ENCODE measurements around the gene TP73. TPM values are rescaled to one million over a fixed set of nuclear protein-coding genes. Genes with fewer than 3 reads are reported as not detected.
A peak's percentile ranks its signal among the peaks of the same experiment; 100 is the strongest.
"Not testable (repeated sequence)": the region's sequence is repeated elsewhere in the genome, so short reads cannot be mapped to it uniquely, and the experiment has no call there.

Gene TP73
- total RNA-seq, 2 experiments from 2014 or later = 2.0 to 2.6 TPM

DNA sequence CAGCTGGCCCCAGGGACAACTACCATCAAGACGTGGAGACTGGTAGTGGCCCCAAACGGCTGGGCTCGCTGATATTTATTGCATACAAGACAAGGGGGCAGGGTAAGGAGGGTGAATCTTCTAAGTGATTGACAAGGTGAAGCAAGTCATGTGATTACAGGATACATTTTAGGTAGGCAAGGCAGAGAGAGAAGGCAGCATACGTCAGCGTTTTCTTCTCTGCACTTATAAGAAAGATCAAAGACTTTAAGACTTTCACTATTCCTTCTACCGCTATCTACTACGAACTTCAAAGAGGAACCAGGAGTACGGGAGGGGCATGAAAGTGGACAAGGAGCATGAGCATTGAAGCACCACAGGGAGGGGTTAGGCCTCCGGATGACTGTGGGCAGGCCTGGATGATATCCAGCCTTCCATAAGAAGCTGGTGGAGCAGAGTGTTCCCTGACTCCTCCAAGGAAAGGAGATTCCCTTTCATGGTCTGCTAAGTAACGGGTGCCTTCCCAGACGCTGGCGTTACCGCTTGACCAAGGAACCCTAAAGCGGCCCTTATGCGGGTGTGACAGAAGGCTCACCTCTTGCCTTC, 96.1 kb downstream of the TP73 start:
- CTCF ChIA-PET; POLR2A ChIA-PET; H3K36me3 Mint-ChIP-seq (ENCODE audit: low read depth); H3K9me3 Mint-ChIP-seq; H3K27ac Mint-ChIP-seq; H3K27me3 Mint-ChIP-seq; DNase-seq: not testable (repeated sequence)
- Mint-ChIP-seq H3K4me1 (peaks cover 31% of the 10 kb centered on the region), H3K4me3 (peak overlapping the region; percentile 58)

DNA sequence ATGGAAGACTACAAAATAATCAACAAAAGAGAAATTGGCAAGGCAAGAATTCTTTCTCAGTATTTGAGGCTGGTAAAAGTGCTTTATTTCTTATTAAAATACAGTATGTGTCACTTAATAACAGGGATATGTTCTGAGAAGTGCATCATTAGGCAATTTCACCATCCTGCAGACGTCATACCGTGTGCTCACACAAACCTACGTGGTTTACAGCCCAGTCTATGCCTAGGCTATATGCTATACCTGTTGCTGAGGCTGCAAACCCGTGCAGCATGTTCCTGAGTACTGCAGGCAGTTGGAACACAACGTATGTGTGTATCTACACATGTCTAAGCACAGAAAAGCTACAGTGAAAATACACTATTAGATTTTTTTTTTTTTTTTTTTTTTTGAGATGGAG, 97.2 kb downstream of the TP73 start:
- ChIA-PET POLR2A (no interaction called here), CTCF (interaction anchor here (0.7 kb wide), 1 partner anchor 40 kb away, joined by 3 read pairs; no protein-coding TSS in a partner anchor)
- Mint-ChIP-seq H3K9me3 (no peaks in the 10 kb centered on the region), H3K27ac (no peak overlapping the region), H3K4me3 (no peak overlapping the region), H3K27me3 (no peaks in the 10 kb centered on the region), H3K36me3 (ENCODE audit: low read depth) (peaks cover 4% of the 10 kb centered on the region), H3K4me1 (peaks cover 31% of the 10 kb centered on the region)
- no peak for DNase-seq

DNA sequence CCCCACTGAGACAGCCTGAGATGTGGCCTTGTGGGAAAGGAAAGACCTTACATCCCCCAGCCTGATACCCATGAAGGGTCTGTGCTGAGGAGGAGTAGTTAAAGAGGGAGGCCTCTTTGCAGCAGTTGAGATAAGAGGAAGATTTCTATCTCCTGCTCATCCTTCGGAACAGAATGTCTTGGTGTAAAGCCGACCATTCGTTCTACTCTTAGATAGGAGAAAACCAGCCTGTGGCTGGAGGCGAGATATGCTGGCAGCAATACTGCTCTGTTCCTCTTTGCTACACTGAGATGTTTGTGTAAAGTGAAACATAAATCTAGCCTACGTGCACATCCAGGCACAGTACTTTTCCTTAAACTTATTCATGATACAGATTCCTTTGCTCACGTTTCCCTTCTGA, 98.4 kb downstream of the TP73 start:
- ChIA-PET POLR2A (no interaction called here), CTCF (no interaction called here)
- no peak for DNase-seq
- Mint-ChIP-seq H3K4me1 (peaks cover 21% of the 10 kb centered on the region), H3K27ac (no peak overlapping the region), H3K9me3 (no peaks in the 10 kb centered on the region), H3K4me3 (no peak overlapping the region), H3K27me3 (no peaks in the 10 kb centered on the region), H3K36me3 (ENCODE audit: low read depth) (no peaks in the 10 kb centered on the region)

DNA sequence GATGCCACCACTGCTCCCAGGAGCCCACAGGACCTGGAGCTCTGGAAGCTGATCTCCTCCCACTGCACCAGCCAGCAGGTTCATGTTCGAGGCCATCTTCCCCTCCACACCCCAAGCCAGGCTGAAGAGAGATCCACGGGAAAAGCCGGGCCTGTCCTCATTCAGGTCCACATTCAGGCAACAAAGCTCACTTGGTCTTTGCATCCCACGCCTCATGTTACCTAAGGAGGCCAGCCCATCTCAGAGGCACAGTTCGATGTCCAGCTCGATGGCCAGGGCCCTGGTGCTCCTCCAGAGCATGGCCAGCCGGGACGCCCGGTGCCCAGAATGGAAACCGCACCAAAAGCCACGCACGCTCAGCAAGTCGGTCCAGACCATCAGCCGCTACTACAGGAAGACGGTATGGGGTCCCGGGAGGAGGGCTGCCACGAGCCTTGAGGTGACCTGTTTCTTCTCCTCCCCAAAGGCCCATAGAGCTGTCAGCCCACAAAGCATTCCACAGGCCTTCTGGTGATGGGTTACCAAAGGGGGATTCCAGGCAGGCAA, 100.2 kb downstream of the TP73 start, which contains the start of gene CCDC27:
TSS of gene CCDC27 (plus strand) at position 51 of the 546 bp plus-strand sequence. CDS start at position 83, 32 bp downstream.
- H3K4me3 Mint-ChIP-seq = no peak within 1 kb of the TSS
- ChIA-PET CTCF (no interaction called here), POLR2A (no interaction called here)
- no peak for DNase-seq
- no peaks in the 10 kb centered on the region for H3K36me3 Mint-ChIP-seq (ENCODE audit: low read depth)
- H3K4me1 Mint-ChIP-seq = peaks cover 12% of the 10 kb centered on the region
- H3K27ac Mint-ChIP-seq = no peak within 1 kb of the TSS
- H3K9me3 Mint-ChIP-seq = no peaks in the 10 kb centered on the region
- no peaks in the 10 kb centered on the region for H3K27me3 Mint-ChIP-seq

DNA sequence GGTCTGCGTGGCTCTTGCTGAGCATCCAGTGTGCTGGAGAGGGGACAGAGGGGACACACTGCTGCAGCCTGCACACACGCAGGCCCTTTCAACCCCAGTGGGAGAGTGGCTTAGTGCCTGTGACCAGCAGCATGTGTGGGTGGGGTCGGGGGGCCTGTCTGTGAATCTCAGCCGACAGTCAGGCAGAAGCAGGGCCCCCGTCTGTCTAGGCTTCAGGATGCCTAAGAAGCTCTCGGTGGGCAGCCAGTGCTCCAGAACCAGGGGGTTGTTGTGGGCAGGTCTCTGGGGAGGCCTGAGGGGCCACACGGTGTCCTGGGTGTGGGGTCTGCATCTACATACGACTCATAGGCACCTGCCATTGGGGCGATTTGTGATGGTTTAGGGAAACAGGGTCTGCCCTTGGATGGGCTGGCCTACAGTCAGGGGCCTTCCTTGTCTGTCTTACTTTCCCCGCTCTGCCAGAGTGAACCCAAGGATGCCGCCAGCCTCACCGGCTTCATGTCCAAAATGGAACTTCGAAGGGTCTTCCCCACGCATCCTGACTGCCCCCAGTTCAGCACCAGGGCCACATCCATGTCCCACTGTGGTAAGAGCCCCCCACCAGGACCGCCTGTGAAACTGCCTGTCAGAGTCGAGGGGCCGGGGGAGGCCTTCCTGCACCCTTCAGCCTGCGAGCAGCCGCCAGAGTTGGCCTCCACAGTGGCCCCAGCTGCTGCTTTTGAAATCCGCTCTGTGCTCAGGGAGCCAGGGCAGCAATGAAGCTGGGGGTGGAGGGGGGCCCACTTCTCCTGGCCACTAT, 101.5 kb downstream of the TP73 start:
- no peaks in the 10 kb centered on the region for H3K27me3 Mint-ChIP-seq
- DNase-seq = no peak
- no peak overlapping the region for H3K4me3 Mint-ChIP-seq
- peaks cover 1% of the 10 kb centered on the region for H3K4me1 Mint-ChIP-seq
- H3K36me3 Mint-ChIP-seq (ENCODE audit: low read depth) = no peaks in the 10 kb centered on the region
- H3K27ac Mint-ChIP-seq = no peak overlapping the region
- ChIA-PET CTCF (no interaction called here), POLR2A (no interaction called here)
- no peaks in the 10 kb centered on the region for H3K9me3 Mint-ChIP-seq

DNA sequence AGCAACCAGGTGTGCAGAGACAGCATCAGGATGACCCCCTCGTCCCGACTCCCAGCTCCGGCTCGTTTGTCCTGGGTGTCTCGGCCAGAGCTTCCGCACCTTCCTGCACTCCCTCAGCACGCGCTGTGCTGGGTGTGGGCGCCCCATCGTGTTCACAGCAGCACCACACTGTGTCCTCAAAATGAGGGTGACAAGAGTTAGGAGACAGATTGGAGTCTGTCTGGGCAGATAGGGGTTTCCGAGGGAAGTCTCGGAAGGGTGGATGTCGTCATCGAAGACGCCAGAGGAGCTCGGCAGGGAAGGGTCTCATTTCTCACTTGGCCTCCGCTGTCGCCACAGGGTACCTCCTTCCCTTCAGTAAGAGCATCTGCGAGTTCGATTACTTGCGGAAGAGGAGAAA, 104.1 kb downstream of the TP73 start:
- CTCF ChIA-PET = no interaction called here
- POLR2A ChIA-PET = interaction anchor here (1.3 kb wide), 1 partner anchor 12 kb away, joined by 3 read pairs; no protein-coding TSS in a partner anchor

DNA sequence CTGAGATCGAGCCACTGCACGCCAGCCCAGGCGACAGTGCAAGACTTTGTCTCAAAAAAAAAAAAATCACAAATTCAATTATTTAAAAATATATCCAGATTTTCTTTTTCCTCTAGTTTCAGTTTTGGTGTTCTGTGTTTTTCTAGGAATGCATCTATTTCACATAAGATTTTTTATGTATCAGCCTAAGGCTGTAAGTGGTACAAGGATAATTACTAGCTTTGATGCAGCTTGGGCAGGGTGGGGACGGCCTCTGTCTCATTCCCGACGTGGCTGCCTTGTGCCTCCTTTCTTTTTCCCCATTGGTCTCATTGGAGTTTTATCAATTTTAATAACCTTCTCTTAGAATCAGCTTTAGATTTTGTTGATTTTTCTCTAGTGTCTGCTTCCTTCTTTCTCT, 106.8 kb downstream of the TP73 start:
- ChIA-PET CTCF (interaction anchor here (1.2 kb wide), 1 partner anchor 8 kb away, joined by 3 read pairs; no protein-coding TSS in a partner anchor), POLR2A (no interaction called here)
- H3K27ac Mint-ChIP-seq = no peak overlapping the region
- no peaks in the 10 kb centered on the region for H3K4me1 Mint-ChIP-seq
- H3K4me3 Mint-ChIP-seq = no peak overlapping the region
- peaks cover 3% of the 10 kb centered on the region for H3K27me3 Mint-ChIP-seq
- no peak for DNase-seq
- no peaks in the 10 kb centered on the region for H3K9me3 Mint-ChIP-seq
- no peaks in the 10 kb centered on the region for H3K36me3 Mint-ChIP-seq (ENCODE audit: low read depth)

More for the DNA sequence above, 104.1 kb downstream of the TP73 start:
- no peaks in the 10 kb centered on the region for H3K9me3 Mint-ChIP-seq
- H3K4me1 Mint-ChIP-seq = no peaks in the 10 kb centered on the region
- H3K4me3 Mint-ChIP-seq = no peak overlapping the region
- no peak for DNase-seq
- H3K36me3 Mint-ChIP-seq (ENCODE audit: low read depth) = no peaks in the 10 kb centered on the region
- peaks cover 3% of the 10 kb centered on the region for H3K27me3 Mint-ChIP-seq
- H3K27ac Mint-ChIP-seq = no peak overlapping the region

DNA sequence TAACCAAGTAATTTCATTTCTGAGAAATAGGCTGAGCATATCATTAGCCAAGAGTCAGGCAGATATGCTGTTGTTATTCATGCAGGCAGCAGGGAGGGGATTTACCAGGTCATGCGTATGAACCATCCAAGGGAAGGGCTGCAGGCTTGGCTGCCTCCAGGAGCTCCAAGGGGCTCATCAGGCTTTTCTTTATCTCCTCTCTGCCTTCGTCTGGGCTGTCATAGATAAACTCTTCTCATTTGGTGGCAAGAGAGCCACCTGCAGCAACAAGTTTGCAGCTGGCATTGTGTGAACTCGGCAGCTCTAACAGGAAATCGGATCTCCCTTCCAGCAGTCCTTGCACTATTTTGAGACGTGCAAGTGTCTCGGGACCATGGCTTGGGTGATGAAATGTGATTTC, 107.5 kb downstream of the TP73 start:
- ChIA-PET CTCF (no interaction called here), POLR2A (no interaction called here)
- Mint-ChIP-seq H3K27ac (no peak overlapping the region), H3K9me3 (no peaks in the 10 kb centered on the region), H3K36me3 (ENCODE audit: low read depth) (no peaks in the 10 kb centered on the region), H3K4me3 (no peak overlapping the region), H3K4me1 (no peaks in the 10 kb centered on the region), H3K27me3 (peaks cover 3% of the 10 kb centered on the region)
- DNase-seq = no peak

DNA sequence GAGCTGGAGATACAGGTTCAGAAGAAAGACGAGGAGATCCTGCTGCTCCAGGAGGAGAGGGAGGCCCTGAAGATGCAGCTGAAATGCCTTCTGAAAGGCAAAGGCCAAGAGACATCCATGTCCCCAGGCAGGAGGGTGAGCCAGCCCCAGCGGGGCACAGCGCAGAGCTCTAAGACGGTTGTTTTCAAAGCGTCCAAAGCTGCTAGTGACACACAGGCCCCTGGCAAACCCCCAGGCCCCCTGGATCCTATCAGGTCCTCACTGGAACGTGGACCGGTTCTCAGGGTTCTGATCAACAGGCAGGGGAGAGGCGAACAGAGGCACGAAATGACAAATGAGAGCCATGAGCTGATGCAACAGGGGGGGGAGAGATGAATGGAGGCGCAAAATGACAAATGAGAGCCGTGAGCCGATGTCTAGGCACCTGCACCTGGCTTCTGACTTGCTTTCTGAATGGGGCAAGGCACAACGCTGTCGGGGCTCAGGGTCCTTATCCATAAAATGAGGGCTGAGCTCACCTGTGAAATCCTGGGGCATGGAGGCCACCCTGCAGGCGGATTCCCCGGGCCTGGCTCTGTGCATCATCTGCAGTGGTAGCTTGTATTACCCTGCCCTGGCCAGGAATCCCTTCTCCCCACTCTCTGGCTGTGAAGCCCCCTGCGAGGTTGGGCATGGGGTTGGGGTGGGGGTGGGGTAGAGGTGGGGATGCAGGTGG, 109.1 kb downstream of the TP73 start:
- Mint-ChIP-seq H3K4me3 (no peak overlapping the region), H3K4me1 (no peaks in the 10 kb centered on the region), H3K27me3 (peaks cover 3% of the 10 kb centered on the region), H3K9me3 (no peaks in the 10 kb centered on the region), H3K27ac (no peak overlapping the region), H3K36me3 (ENCODE audit: low read depth) (no peaks in the 10 kb centered on the region)
- ChIA-PET POLR2A (no interaction called here), CTCF (no interaction called here)
- no peak for DNase-seq

DNA sequence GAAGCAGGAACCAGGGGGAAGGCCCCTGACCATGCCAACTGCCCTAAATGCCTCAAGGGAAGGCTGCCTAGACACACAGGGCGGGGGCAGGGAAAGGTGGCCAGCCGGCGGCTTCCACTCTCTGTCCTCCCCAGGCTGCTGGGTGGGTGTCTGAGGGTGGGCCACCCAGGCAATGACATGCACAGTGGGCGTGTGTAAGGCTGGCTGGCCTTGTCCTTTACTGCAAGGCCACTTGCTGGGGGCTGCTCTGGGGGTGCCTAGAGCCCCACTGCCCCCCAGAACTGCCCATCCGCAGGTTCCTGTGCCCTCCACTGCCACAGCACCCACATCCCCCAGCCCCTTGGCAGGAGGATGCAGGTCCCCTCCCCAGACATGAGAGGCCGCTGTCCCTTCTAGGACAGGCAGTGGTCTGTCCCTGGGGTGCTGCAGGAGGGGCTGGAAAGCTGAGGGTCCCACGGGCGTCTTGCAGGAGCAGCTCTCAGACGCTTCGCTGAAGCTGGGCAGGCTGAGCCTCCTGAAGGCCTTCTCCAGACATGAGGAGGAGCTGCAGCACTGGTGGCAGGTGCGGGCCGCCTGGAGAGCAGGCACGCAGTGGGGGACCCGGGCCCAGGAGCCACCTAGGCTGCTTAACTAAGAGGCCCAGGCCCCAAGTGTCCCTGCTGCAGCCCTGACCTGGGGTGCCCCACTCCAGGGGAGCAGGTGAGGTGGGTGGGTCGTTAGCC, 110.0 kb downstream of the TP73 start:
- H3K27me3 Mint-ChIP-seq = peaks cover 3% of the 10 kb centered on the region
- no peak overlapping the region for H3K4me3 Mint-ChIP-seq
- H3K9me3 Mint-ChIP-seq = no peaks in the 10 kb centered on the region
- DNase-seq = no peak
- CTCF ChIA-PET = no interaction called here
- no peaks in the 10 kb centered on the region for H3K4me1 Mint-ChIP-seq
- no peaks in the 10 kb centered on the region for H3K36me3 Mint-ChIP-seq (ENCODE audit: low read depth)
- H3K27ac Mint-ChIP-seq = no peak overlapping the region
- POLR2A ChIA-PET = no interaction called here

DNA sequence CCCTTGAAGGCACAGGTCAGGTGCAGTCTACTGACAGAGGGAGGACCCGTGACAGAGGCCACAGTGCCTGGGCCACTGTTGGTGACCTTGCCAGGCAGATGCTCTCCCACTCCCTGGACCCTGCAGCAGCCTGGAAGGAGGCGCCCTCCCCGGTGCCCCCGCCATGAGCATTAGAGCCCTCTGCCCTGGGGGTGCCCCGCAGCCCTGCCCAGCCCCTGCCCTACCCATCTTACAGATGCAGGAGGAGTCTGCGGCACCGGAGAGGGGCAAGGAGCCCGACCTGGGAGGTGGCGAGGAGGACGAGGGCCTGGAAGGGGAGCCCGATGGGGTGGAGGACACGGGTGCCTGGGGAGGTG, 110.5 kb downstream of the TP73 start:
- Mint-ChIP-seq H3K36me3 (ENCODE audit: low read depth) (no peaks in the 10 kb centered on the region), H3K4me1 (no peaks in the 10 kb centered on the region), H3K27ac (no peak overlapping the region), H3K4me3 (no peak overlapping the region), H3K9me3 (no peaks in the 10 kb centered on the region), H3K27me3 (peaks cover 3% of the 10 kb centered on the region)
- CTCF ChIA-PET = no interaction called here
- no peak for DNase-seq
- POLR2A ChIA-PET = no interaction called here

DNA sequence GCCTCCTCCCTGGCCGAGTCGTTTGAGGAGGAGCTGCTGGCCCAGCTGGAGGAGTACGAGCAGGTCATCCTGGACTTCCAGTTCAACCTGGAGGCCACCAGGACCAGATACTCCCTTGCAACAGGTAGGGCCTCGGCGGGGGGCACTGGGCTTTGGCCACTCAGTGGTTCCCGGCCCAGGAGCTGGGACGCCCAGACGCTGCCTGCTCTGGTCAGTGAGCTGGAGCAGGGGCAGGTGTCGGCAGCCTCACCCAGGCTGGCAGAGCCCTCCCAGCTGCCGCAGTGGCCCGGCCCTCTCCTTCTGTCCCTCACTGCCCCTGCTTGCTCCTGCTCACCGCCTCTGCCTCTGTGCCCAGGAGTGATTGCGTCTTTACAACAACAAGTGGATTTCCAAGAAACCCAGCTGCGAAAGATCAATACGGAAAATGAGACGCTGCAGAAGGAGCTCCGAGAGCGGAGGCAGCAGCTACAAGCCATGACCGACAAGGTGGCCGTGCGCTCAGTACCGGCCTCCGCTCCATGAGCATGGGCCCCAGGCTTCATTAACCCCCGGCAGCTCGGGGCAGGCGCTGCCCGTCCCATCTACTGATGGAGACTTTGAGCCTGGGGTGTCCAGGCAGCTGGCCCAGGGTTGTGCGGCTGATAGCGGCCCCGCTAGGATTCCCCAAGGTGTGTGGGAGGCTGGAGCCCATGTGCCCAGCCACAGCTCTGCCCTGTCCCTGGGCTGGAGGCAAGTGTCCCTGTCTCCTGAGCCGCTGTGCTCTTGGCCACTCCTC, 111.2 kb downstream of the TP73 start:
- Mint-ChIP-seq H3K9me3 (no peaks in the 10 kb centered on the region), H3K27me3 (peaks cover 3% of the 10 kb centered on the region), H3K4me3 (no peak overlapping the region), H3K4me1 (no peaks in the 10 kb centered on the region), H3K36me3 (ENCODE audit: low read depth) (no peaks in the 10 kb centered on the region), H3K27ac (no peak overlapping the region)
- CTCF ChIA-PET = no interaction called here
- POLR2A ChIA-PET = no interaction called here
- no peak for DNase-seq
